NCI-H2196 treated with DMSO at 0.1 percent for 48 hours (cell line): ENCODE data around the gene ZYG11B.
"Not testable (repeated sequence)": the region's sequence is repeated elsewhere in the genome, so short reads cannot be mapped to it uniquely, and the experiment has no call there.

Source experiments
- DNase-seq: peaks from one replicate; lab custom pipeline; 2025; ENCODE audit not compliant: unreplicated experiment; lab: John Stamatoyannopoulos, UW

ZYG11B gene

DNA sequence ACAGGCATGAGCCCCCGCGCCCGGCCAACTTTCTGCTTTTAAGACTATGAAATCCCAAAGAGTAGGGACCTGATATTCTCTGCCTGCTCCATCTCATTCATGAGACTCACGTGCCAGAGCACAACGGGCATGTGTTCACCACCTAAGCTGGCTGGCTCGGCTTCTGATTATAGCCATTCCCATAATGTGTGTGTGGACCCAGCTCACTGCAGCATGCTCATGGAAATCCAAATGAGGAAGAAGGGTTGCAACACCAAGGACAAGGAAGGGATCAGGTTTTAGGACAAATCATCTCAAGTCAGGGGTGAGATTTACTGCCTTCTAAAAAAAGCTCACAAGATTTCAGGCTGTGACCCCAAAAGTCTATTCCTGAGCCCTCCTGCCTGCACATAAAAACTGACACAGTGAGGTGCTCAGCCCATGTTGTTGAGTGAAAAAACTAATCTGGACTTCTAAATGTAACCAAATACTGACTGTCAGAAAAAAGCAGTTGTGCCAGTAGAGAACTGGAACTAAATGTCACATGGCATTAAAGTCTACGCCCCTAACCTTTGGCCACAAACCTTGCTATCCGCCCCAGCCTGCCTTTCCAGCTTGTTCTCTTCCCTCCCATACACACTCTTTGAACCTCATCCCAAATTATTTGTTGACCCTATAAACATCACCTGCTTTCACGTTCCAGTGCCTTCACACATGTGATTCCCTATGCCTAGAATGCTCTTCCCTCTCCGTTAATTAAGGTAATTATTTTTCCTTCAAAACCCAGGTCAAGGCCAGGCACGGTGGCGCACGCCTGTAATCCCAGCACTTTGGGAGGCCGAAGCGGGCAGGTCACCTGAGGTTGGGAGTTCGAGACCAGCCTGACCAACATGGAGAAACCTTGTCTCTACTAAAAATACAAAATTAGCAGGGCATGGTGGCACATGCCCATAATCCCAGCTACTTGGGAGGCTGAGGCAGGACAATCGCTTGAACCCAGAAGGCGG is 19.0 kb upstream of the ZYG11B start:
- DNase-seq, result no peak

DNA sequence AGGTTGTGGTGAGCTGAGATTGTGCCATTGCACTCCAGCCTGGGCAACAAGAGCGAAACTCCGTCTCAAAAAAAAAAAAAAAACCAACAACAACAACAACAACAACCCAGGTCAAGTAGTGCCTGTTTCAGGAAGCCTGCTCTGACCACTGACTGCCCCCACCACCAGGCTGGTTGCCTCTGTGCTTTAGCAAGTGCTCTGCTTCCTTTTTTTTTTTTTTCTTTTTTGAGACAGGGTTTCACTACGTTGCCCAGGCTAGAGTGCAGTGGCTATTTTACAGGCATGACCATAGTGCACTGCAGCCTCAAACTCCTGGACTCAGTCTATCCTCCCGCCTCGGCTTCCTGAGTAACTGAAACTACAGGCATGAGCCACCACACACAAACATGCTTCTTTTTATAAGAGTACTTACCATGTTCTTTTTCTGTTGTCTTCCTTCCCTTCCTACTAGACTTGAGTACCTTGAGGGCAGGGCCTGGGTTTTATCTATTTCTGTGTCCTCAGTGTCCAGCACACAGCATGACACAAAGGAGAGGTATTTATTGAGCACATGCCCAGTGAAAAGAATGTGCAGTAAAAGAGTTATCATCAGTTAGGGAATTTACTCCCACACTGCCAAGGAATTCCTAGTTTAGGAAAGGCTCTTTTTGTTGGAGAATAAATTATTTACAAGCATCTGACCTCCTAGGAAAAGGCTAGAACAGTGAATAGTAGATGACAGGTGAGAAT is 18.2 kb upstream of the ZYG11B start:
- no peak for DNase-seq

DNA sequence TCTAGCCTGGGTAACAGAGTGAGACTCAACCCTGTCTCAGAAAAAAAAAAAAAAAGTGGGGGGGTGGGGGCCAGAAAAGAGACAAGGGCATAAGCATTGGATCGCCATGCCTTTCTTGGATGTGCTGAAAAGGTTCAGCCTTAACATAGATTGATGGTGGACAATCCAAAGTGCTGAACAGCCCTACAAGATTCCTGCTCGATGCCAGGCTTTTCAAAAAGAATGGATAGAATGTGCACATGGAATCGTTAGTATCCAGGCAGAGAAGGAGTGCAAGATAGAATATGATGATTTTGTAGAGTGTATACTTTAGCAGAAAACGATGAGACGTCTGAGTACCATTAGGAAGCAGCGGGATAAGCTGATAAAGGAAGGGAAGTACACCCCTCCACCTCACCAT is 17.2 kb upstream of the ZYG11B start:
- no peak for DNase-seq

DNA sequence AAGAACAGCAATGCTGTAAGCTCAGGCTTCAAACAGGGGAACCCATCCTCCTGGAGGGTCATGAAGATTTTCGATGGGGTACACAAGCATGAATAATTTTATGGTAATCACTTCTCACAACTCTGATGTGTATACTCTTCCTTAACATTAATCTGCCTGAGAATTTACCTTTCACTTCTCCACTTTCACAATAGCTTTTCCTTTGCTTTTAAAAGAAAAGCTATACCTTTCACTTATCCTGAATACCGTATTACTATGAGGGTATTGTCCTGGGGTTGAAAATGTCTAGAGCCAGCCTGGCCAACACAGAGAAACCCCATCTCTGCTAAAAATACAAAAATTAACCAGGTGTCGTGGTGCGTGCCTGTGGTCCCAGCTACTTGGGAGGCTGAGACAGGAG is 12.7 kb upstream of the ZYG11B start:
- DNase-seq, result no peak

DNA sequence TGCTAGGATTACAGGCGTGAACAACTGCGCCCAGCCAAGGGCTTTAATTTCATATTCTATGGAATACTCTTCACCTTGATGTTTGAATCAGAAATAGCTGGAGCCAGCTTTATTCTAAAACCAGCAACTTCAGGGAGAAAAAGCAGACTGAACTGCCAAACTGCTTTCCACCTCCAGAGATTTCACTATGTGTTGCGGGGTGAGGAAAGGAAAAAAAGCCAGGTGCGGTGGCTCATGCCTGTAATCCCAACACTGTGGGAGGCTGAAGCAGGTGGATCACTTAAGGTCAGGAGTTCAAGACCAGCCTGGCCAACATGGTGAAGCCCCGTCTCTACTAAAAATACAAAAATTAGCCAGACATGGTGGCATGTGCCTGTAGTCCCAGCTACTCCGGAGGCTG is 11.0 kb upstream of the ZYG11B start:
- not testable (repeated sequence) for DNase-seq

DNA sequence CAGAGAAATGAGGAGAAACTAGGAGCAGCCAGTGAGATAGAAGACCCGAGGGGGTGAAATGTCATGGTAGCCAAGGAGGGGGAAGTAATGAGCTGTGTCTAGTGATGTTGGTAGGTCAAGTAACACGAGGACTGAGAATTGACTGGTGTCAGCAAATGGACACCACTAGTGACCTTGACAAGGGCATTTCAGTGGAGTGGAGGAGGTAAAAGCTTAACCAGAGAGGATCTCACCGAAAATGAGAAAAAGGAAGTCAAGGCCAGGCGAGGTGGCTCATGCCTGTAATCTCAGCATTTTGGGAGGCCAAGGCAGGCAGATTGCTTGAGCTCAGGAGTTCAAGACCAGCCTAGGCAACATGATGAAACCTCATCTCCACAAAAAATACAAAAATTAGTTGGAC is 3.0 kb upstream of the ZYG11B start:
- no peak for DNase-seq

DNA sequence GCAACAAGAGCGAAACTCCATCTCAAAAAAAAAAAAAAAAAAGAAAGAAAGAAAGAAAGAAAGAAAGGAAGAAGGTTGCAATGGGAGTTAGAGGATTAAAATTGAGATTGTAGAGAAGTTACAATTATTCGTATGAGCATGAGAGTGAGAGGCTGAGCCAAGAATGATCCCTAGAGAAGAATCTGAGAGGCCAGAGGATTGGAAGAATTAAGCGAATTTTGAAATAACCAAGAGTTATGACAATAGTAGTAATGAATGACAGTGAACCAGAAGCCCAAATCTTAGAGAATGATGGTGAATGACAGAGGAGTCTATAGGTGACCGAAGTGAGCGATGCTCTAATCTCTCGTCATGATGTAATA is 369 bp upstream of the ZYG11B start:
- DNase-seq, result no peak

DNA sequence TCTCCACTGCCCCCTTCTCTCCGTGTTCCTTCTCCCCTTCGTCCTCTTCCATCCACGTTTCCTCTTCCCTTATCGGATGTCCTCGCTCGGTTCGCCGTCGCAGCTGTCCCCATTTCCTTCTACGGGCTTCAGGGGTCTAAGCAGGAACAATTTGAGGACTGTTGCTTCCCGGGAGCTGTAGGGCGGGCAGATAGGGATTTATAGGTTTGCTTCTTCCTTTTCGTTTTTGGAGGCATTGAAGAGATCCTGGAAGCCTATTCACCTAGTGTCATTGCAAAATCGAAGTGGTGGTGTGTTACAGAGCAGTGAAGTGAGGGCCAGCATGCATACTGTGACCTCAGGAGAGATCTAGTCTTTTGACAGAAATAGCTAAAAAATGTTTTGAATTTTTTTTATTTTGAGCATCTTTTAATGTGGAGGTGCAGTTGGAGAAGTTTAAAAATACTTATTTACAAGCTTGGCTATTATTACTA is 897 bp downstream of the ZYG11B start:
- DNase-seq, result no peak

DNA sequence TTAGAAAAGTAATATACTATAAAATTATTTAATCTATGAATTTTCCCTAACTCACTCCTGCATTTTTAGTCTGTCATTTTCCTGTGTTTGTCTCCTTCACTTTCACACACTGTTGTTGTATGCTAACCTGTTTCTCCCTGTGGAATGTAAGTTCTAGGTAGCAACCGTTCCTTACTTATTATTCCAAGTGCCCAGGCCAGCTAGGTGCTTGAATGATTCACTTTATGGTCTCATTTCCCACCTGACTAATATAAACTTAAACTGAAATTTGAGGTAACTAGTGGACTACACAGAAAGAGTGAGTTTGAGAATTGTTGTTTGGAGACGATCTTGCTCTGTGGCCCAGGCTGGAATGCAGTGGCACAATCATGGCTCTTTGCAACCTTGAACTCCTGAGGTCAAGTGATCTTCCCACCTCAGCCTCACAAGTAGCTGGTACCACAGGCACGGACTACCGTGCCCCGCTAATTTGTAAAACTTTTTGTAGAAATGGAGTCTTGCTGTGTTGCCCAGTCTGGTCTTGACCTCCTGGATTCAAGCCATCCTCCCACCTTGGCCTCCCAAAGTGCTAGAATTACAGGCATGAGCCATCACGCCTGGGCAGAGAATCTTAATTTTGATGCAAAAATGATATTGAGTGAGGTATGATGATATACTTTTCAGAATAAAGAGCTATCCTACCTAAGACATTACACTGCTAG is 1.9 kb downstream of the ZYG11B start:
- no peak for DNase-seq

DNA sequence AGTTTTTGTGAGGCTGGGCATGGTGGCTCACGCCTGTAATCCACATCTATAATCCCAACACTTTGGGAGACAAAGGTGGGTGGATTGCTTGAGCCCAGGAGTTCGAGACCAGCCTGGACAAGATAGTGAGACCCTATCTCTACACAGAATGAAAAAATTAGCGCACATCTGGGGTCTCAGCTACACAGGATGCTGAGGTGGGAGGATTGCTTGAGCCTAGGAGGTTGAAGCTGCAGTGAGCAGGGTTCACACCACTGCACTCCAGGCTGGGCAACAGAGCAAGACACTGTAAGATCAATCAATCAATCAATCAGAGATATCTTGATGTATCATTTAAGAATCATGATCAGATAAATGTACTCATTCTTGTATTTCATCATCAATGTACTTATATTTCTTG is 7.1 kb downstream of the ZYG11B start:
- no peak for DNase-seq

DNA sequence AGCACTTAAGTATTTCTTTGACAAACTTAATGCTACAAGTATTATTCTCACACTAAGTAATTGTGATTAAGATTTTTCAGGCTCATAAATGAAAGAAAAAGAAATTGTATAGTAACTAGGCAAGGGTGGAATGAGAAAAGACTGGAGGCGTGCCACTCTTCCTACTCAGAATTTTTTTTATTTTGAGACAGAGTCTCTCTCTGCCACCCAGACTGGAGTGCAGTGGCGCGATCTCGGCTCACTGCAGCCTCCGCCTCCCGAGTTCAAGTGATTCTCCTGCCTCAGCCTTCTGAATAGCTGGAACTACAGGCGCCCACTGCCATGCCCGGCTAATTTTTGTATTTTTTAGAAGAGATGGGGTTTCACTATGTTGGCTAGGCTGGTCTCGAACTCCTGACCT is 9.1 kb downstream of the ZYG11B start:
- not testable (repeated sequence) for DNase-seq

DNA sequence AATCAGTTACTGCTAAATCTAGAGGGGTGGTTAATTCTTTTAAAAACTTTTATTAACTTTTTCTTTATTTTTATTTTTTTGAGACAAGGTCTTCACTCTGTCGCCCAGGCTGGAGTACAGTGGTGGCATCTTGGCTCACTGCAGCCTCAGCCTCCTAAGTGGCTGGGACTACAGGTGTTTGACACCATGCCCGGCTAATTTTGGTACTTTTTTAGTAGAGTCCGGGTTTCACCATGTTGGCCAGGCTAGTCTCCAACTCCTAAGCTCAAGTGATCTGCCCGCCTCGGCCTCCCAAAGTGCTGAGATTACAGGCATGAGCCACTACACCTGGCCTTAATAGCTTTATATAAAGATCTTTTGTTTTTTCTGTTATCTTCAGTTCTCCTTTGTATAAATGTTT is 11.9 kb downstream of the ZYG11B start:
- no peak for DNase-seq

DNA sequence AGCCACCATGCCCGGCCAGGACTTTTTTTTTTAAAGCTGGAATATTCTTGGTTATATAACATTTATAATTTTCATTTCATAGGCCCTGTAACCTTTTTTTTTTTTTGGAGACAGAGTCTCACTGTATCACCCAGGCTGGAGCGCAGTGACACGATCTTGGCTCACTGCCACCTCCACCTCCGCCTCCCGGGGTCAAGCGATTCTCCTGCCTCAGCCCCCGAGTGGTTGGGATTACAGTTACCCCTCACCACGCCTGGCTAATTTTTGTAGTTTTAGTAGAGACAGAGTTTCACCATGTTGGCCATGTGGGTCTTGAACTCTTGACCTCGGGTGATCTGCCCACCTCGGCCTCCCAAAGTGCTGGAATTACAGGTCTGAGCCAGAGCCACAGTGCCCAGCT is 12.6 kb downstream of the ZYG11B start:
- DNase-seq, result no peak

DNA sequence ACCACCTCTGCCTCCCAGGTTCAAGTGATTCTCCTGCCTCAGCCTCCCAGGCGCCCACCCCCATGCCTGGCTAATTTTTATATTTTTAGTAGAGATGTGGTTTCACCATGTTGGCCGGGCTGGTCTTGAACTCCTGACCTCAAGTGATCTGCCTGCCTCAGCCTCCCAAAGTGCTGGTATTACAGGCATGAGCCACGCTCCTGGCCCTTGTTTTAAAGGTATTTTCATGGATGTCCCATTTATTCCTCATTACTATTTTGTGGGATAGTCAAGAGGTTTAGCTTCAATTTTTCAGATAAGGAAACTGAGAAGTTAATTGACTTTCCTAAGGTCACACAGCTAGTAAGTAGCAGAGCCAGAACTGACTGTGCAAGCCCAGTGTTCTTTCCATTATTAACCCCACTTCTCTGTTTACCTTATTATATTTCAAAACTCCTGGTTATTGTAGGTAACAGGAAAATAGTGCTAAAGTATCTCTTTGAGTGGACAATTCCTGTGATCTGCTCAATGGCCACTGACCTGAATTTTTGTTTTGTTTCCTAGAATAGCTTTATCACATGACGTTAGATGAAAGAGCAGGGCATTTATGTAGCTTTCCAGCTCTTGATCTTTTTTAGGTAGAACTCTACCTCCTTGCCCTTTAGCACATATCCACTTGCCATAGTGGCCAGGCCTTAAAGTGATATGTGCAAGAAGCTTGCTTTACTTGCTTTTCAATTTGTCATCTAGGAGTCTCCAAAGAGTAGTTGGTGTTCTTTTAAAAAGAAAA is 13.6 kb downstream of the ZYG11B start:
- no peak for DNase-seq

DNA sequence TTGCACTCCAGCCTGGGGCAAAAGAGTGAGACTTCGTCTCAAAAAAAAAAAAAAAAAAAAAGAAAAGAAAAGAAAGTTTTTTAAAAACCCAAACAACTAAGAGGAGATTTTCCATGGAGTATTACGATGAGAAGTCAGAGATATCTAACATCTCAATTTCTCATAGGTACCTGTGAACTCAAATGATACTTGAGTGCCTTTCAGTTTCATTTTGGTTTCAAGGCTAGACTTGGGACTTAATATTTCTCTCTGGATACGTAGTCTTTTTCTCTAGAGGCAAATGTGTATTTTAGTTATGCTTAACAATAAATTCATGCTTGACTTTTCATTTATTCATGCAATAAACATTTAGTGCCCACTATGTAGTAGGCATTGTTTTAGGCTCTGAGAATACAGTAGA is 15.0 kb downstream of the ZYG11B start:
- DNase-seq, result no peak

DNA sequence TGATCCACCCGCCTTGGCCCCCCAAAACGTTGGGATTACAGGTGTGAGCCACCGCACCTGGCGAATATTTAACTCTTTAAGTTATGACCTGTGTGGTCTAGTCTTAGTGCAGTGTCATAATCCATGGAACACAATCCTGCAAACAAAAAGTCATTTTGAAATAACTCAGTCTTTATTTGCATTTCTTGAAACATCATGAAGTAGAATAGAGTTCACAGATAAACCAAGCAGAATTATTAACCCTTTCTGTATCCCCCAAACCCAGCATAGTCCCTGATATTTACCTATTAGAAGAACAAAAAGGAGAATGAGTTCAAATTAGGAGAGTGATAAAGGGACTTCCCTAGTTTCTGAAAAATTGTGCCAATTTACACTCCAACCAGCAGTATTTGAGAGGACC is 19.9 kb downstream of the ZYG11B start:
- DNase-seq, result no peak

DNA sequence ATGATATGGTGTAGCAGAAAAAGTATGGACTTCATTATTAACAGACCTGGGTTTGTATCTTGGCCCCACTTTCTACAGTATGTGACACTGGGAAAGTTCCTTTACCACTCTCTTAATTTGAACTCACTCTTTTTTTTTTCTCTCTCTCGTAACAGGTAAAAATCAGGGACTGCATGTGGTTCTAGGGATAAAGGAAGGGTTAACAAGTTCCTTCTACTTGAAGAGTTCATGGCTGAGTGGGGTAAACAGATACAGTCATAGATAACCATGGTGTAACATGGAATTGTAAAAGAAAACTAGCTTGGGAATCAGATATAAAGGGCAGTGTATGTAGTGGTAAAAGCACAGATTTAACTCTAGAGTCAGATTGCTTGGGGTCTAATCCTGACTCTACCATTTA is 21.2 kb downstream of the ZYG11B start:
- no peak for DNase-seq

DNA sequence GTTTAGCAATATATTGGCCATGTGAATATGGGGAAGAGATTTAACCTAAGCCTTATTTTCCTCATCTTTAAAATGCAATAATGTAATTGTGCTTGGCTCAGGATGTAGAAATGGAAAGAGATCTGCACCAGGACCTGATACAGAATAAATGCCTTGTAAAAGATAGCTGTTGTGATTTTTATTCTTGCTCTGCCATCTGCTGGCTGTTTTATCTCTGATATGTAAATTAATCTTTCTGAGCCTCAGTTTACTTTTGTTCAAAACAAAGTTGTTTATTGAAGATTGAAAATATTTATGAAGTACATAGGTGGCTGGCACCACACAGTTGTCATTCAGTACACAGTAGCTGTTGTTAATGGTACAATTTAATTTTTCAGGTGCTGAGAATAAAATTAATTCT is 21.9 kb downstream of the ZYG11B start:
- no peak for DNase-seq

DNA sequence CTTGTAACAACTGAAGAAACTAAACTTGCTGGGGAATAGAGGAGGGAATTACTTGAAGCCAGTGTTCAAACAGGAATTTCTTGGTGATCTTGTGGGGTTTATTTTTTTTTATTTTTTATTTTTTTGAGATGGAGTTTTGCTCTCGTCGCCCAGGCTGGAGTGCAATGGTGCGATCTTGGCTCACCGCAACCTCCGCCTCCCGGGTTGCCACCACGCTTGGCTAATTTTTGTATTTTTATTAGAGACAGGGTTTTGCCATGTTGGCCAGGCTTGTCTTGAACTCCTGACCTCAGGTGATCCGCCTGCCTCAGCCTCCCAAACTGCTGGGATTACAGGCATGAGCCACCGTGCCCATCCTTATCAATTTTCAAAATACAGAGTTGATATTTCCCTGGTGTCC is 23.2 kb downstream of the ZYG11B start:
- DNase-seq, result not testable (repeated sequence)

DNA sequence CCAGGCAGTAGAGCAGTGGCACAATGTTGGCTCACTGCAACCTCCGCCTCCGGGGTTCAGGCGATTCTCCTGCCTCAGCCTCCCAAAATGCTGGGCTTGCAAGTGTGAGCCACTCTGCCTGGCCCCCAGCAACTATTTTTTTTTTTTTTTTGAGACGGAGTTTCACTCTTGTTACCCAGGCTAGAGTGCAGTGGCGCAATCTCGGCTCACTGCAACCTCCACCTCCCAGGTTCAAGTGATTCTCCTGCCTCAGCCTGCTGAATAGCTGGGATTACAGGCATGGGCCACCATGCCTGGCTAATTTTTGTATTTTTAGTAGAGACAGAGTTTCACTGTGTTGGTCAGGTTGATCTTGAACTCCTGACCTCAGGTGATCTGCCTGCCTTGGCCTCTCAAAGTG is 23.9 kb downstream of the ZYG11B start:
- not testable (repeated sequence) for DNase-seq
